ENCODE results near the gene TMEM63C.

DNA sequence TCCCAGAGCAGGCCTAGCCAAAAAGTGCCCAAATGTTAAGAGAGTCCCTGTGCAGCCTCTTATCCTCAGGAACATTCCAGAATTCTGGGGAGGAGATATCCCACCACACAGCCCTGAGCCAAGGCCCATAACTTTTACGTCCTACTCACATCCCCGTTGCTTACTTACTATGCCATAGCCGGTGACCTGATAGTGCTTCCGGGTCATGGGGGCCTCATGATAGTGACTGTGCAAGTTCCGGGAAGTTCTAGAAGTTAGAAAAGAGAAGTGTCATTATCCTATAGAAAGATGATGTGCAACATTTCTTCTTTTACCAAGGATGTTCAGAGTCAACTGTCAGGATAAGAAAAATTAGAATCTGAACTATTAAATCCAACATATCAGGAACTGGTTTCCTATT is 105.0 kb downstream of the TMEM63C start:
- TF ChIP-seq, protein P1, sequence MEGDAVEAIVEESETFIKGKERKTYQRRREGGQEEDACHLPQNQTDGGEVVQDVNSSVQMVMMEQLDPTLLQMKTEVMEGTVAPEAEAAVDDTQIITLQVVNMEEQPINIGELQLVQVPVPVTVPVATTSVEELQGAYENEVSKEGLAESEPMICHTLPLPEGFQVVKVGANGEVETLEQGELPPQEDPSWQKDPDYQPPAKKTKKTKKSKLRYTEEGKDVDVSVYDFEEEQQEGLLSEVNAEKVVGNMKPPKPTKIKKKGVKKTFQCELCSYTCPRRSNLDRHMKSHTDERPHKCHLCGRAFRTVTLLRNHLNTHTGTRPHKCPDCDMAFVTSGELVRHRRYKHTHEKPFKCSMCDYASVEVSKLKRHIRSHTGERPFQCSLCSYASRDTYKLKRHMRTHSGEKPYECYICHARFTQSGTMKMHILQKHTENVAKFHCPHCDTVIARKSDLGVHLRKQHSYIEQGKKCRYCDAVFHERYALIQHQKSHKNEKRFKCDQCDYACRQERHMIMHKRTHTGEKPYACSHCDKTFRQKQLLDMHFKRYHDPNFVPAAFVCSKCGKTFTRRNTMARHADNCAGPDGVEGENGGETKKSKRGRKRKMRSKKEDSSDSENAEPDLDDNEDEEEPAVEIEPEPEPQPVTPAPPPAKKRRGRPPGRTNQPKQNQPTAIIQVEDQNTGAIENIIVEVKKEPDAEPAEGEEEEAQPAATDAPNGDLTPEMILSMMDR (conservative IDR thresholded peaks at IDR 0.05; ENCODE audit: low read depth, low read length) = no peak
- no peak for TF ChIP-seq EZH2 (IDR thresholded peaks at IDR 0.05; ENCODE audit: borderline replicate concordance, low read depth, low read length, poor library complexity, severe bottlenecking)

All from A673 (cell line).